IgD-negative memory B cell (primary cell): ENCODE data around the gene GLYATL3. TPM values are rescaled to one million over a fixed set of nuclear protein-coding genes. Genes with fewer than 3 reads are reported as not detected.

Source experiments
- H3K27ac Mint-ChIP-seq, 3 donors: one replicate each; pipeline ENCODE4 v1.8.0; 2020 to 2022; ENCODE audit warnings: mild to moderate bottlenecking in 3 of 3, mixed read lengths in 3 of 3, moderate library complexity in 1 of 3
- H3K27me3 Mint-ChIP-seq: one replicate; pipeline ENCODE4 v1.8.0; 2021; ENCODE audit warnings: mixed read lengths
- H3K36me3 Mint-ChIP-seq: one replicate; pipeline ENCODE4 v1.8.0; 2020; ENCODE audit warnings: mild to moderate bottlenecking, mixed read lengths
- H3K4me1 Mint-ChIP-seq, 3 donors: one replicate each; pipeline ENCODE4 v1.8.0; 2020 to 2022; ENCODE audit warnings: mixed read lengths in 3 of 3, mild to moderate bottlenecking in 1 of 3
- H3K4me3 Mint-ChIP-seq, 4 donors: one replicate each; pipeline ENCODE4 v1.8.0; 2020 to 2022; ENCODE audit warnings: mild to moderate bottlenecking in 4 of 4, mixed read lengths in 4 of 4, moderate library complexity in 3 of 4
- H3K9me3 Mint-ChIP-seq, 3 donors: one replicate each; pipeline ENCODE4 v1.8.0; 2020 to 2021; ENCODE audit warnings: mixed read lengths in 3 of 3, mild to moderate bottlenecking in 1 of 3
- polyA plus RNA-seq: library from polyadenylated mRNA; unstranded; fragments of 300-500 nt; fragmentation: Illumina TruSeq; gene quantifications from one replicate; pipeline ENCODE4 v1.2.3, GENCODE V29; 2021

Gene GLYATL3
- polyA plus RNA-seq, 1 donor from 2014 or later: not detected

- Mint-ChIP-seq H3K27me3 (peaks cover 31% of the 10 kb centered on the region), H3K27ac (peak within 1 kb of the TSS in 1 of 3 donors; percentile 59), H3K4me3 (peak within 1 kb of the TSS; percentile 40 to 91 (median 74)), H3K36me3 (peaks cover 1% of the 10 kb centered on the region), H3K4me1 (peaks cover 13 to 15% (median 14%) of the 10 kb centered on the region in 3 donors), H3K9me3 (peaks cover 0 to 2% (median 0%) of the 10 kb centered on the region in 3 donors)
Measured at GRCh38 chr6:49550492-49551077, 50.9 kb downstream of the GLYATL3 start, which contains the start of gene C6orf141. TSS of gene C6orf141 (plus strand) at chr6:49550668. CDS start at chr6:49550793, 125 bp downstream.

GRCh38 chr6:49551078-49551865, 51.5 kb downstream of the GLYATL3 start:
- Mint-ChIP-seq H3K27me3 (peaks cover 35% of the 10 kb centered on the region), H3K27ac (no peak overlapping the region), H3K4me3 (peak overlapping the region; percentile 25 to 89 (median 74)), H3K36me3 (peaks cover 1% of the 10 kb centered on the region), H3K9me3 (peaks cover 0 to 2% (median 0%) of the 10 kb centered on the region in 3 donors), H3K4me1 (peaks cover 13 to 15% (median 14%) of the 10 kb centered on the region in 3 donors)

GRCh38 chr6:49551866-49552129, 52.1 kb downstream of the GLYATL3 start:
- H3K27me3 Mint-ChIP-seq: peaks cover 35% of the 10 kb centered on the region
- H3K4me1 Mint-ChIP-seq: peaks cover 13 to 15% (median 14%) of the 10 kb centered on the region in 3 donors
- H3K9me3 Mint-ChIP-seq: peaks cover 0 to 2% (median 0%) of the 10 kb centered on the region in 3 donors
- peak overlapping the region; percentile 25 to 89 (median 74) for H3K4me3 Mint-ChIP-seq
- H3K36me3 Mint-ChIP-seq: peaks cover 1% of the 10 kb centered on the region
- H3K27ac Mint-ChIP-seq: no peak overlapping the region

- Mint-ChIP-seq H3K27ac (no peak overlapping the region), H3K4me3 (no peak overlapping the region), H3K36me3 (peaks cover 1% of the 10 kb centered on the region), H3K27me3 (peaks cover 35% of the 10 kb centered on the region), H3K9me3 (peaks cover 0 to 2% (median 0%) of the 10 kb centered on the region in 3 donors), H3K4me1 (peaks cover 13 to 15% (median 14%) of the 10 kb centered on the region in 3 donors)
Measured at GRCh38 chr6:49552596-49552995, 52.9 kb downstream of the GLYATL3 start.

- Mint-ChIP-seq H3K27me3 (peaks cover 35% of the 10 kb centered on the region), H3K9me3 (peaks cover 0 to 2% (median 0%) of the 10 kb centered on the region in 3 donors), H3K27ac (no peak overlapping the region), H3K4me3 (no peak overlapping the region), H3K4me1 (peaks cover 13 to 15% (median 14%) of the 10 kb centered on the region in 3 donors), H3K36me3 (peaks cover 1% of the 10 kb centered on the region)
Measured at GRCh38 chr6:49553384-49553783, 53.7 kb downstream of the GLYATL3 start.

- Mint-ChIP-seq H3K9me3 (no peaks in the 10 kb centered on the region), H3K36me3 (peaks cover 1% of the 10 kb centered on the region), H3K27ac (no peak overlapping the region), H3K4me1 (peaks cover 8 to 10% (median 9%) of the 10 kb centered on the region in 3 donors), H3K4me3 (no peak overlapping the region), H3K27me3 (peaks cover 23% of the 10 kb centered on the region)
Measured at GRCh38 chr6:49555951-49556350, 56.2 kb downstream of the GLYATL3 start.

- no peak overlapping the region for H3K27ac Mint-ChIP-seq
- no peak overlapping the region for H3K4me3 Mint-ChIP-seq
- no peaks in the 10 kb centered on the region for H3K9me3 Mint-ChIP-seq
- H3K36me3 Mint-ChIP-seq: no peaks in the 10 kb centered on the region
- peaks cover 5 to 9% (median 7%) of the 10 kb centered on the region in 3 donors for H3K4me1 Mint-ChIP-seq
- H3K27me3 Mint-ChIP-seq: peaks cover 18% of the 10 kb centered on the region
Measured at GRCh38 chr6:49556429-49556837, 56.7 kb downstream of the GLYATL3 start.

GRCh38 chr6:49557177-49557576, 57.5 kb downstream of the GLYATL3 start:
- Mint-ChIP-seq H3K27ac (no peak overlapping the region), H3K27me3 (peaks cover 13% of the 10 kb centered on the region), H3K9me3 (no peaks in the 10 kb centered on the region), H3K4me3 (no peak overlapping the region), H3K36me3 (no peaks in the 10 kb centered on the region), H3K4me1 (peaks cover 0 to 4% (median 2%) of the 10 kb centered on the region in 3 donors)

- H3K36me3 Mint-ChIP-seq: no peaks in the 10 kb centered on the region
- no peaks in the 10 kb centered on the region for H3K9me3 Mint-ChIP-seq
- H3K27ac Mint-ChIP-seq: no peak overlapping the region
- H3K4me3 Mint-ChIP-seq: no peak overlapping the region
- no peaks in the 10 kb centered on the region for H3K4me1 Mint-ChIP-seq
- H3K27me3 Mint-ChIP-seq: peaks cover 8% of the 10 kb centered on the region
Measured at GRCh38 chr6:49558238-49558637, 58.5 kb downstream of the GLYATL3 start.

- H3K4me1 Mint-ChIP-seq: no peaks in the 10 kb centered on the region
- H3K4me3 Mint-ChIP-seq: no peak overlapping the region
- H3K36me3 Mint-ChIP-seq: no peaks in the 10 kb centered on the region
- no peaks in the 10 kb centered on the region for H3K27me3 Mint-ChIP-seq
- H3K27ac Mint-ChIP-seq: no peak overlapping the region
- H3K9me3 Mint-ChIP-seq: peaks cover 0 to 6% (median 2%) of the 10 kb centered on the region in 3 donors
Measured at GRCh38 chr6:49563006-49563886, 63.5 kb downstream of the GLYATL3 start.

GRCh38 chr6:49564552-49564951, 64.8 kb downstream of the GLYATL3 start:
- Mint-ChIP-seq H3K27ac (no peak overlapping the region), H3K9me3 (peaks cover 0 to 6% (median 2%) of the 10 kb centered on the region in 3 donors), H3K4me1 (no peaks in the 10 kb centered on the region), H3K27me3 (no peaks in the 10 kb centered on the region), H3K36me3 (no peaks in the 10 kb centered on the region), H3K4me3 (no peak overlapping the region)

- Mint-ChIP-seq H3K9me3 (peaks cover 0 to 6% (median 2%) of the 10 kb centered on the region in 3 donors), H3K4me1 (no peaks in the 10 kb centered on the region), H3K4me3 (no peak overlapping the region), H3K36me3 (no peaks in the 10 kb centered on the region), H3K27me3 (no peaks in the 10 kb centered on the region), H3K27ac (no peak overlapping the region)
Measured at GRCh38 chr6:49565261-49565660, 65.5 kb downstream of the GLYATL3 start.

GRCh38 chr6:49565855-49566254, 66.1 kb downstream of the GLYATL3 start:
- Mint-ChIP-seq H3K27ac (no peak overlapping the region), H3K27me3 (no peaks in the 10 kb centered on the region), H3K36me3 (no peaks in the 10 kb centered on the region), H3K9me3 (peaks cover 0 to 6% (median 2%) of the 10 kb centered on the region in 3 donors), H3K4me1 (no peaks in the 10 kb centered on the region), H3K4me3 (no peak overlapping the region)

GRCh38 chr6:49570474-49571079, 70.9 kb downstream of the GLYATL3 start:
- no peaks in the 10 kb centered on the region for H3K27me3 Mint-ChIP-seq
- H3K4me3 Mint-ChIP-seq: no peak overlapping the region
- no peaks in the 10 kb centered on the region for H3K36me3 Mint-ChIP-seq
- H3K9me3 Mint-ChIP-seq: no peaks in the 10 kb centered on the region
- H3K27ac Mint-ChIP-seq: no peak overlapping the region
- no peaks in the 10 kb centered on the region for H3K4me1 Mint-ChIP-seq
